ENCODE measurements around the gene LAPTM5.

- no peak for TF ChIP-seq EZH2 (IDR thresholded peaks at IDR 0.05; ENCODE audit: borderline replicate concordance, insufficient read depth, low read depth, low read length, poor library complexity, severe bottlenecking)
- TF ChIP-seq, protein P1, sequence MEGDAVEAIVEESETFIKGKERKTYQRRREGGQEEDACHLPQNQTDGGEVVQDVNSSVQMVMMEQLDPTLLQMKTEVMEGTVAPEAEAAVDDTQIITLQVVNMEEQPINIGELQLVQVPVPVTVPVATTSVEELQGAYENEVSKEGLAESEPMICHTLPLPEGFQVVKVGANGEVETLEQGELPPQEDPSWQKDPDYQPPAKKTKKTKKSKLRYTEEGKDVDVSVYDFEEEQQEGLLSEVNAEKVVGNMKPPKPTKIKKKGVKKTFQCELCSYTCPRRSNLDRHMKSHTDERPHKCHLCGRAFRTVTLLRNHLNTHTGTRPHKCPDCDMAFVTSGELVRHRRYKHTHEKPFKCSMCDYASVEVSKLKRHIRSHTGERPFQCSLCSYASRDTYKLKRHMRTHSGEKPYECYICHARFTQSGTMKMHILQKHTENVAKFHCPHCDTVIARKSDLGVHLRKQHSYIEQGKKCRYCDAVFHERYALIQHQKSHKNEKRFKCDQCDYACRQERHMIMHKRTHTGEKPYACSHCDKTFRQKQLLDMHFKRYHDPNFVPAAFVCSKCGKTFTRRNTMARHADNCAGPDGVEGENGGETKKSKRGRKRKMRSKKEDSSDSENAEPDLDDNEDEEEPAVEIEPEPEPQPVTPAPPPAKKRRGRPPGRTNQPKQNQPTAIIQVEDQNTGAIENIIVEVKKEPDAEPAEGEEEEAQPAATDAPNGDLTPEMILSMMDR (IDR thresholded peaks at IDR 0.05), result no peak
Measured at GRCh38 chr1:30704271-30704670, 53.3 kb downstream of the LAPTM5 start.

All from B cell (primary cell).